Measurements from ENCODE around the gene AFAP1. TPM values are rescaled to one million over a fixed set of nuclear protein-coding genes. Genes with fewer than 3 reads are reported as not detected.

Gene AFAP1
- total RNA-seq, 1 donor from 2014 or later = 84.9 TPM

- no peak overlapping the region for H3K27ac ChIP-seq
- no peaks in the 10 kb centered on the region for H3K27me3 ChIP-seq
- TF ChIP-seq CTCF (IDR thresholded peaks at IDR 0.05) = no peak
- no peak overlapping the region for H3K4me3 ChIP-seq
- H3K9me3 ChIP-seq = no peaks in the 10 kb centered on the region
- no peaks in the 10 kb centered on the region for H3K4me1 ChIP-seq
- H3K36me3 ChIP-seq = peaks cover 46 to 65% of the 10 kb centered on the region in 2 donors
- intact Hi-C loops (cut with DNase I) = no loop called here
- DNase-seq (ENCODE audit: low spot score in 2 of 2) = no peak
Measured at GRCh38 chr4:7775396-7775795, 164.3 kb downstream of the AFAP1 start.

GRCh38 chr4:7774301-7775294 lies 165.1 kb downstream of the AFAP1 start:
- Histone ChIP-seq H3K4me3 (no peak overlapping the region), H3K27me3 (no peaks in the 10 kb centered on the region), H3K4me1 (no peaks in the 10 kb centered on the region), H3K9me3 (no peaks in the 10 kb centered on the region), H3K36me3 (peaks cover 47 to 73% of the 10 kb centered on the region in 2 donors), H3K27ac (no peak overlapping the region)
- TF ChIP-seq CTCF (IDR thresholded peaks at IDR 0.05) = no peak
- no peak for DNase-seq (ENCODE audit: low spot score in 2 of 2)
- intact Hi-C loops (cut with DNase I) = no loop called here

GRCh38 chr4:7773401-7774180 lies 166.1 kb downstream of the AFAP1 start:
- TF ChIP-seq CTCF (IDR thresholded peaks at IDR 0.05) = no peak
- Histone ChIP-seq H3K27ac (no peak overlapping the region), H3K4me1 (no peaks in the 10 kb centered on the region), H3K9me3 (no peaks in the 10 kb centered on the region), H3K36me3 (peaks cover 55 to 83% of the 10 kb centered on the region in 2 donors), H3K4me3 (no peak overlapping the region), H3K27me3 (no peaks in the 10 kb centered on the region)
- intact Hi-C loops (cut with DNase I) = no loop called here
- no peak for DNase-seq (ENCODE audit: low spot score in 2 of 2)

GRCh38 chr4:7772711-7773385 lies 166.8 kb downstream of the AFAP1 start:
- H3K27me3 ChIP-seq = no peaks in the 10 kb centered on the region
- no peaks in the 10 kb centered on the region for H3K4me1 ChIP-seq
- H3K4me3 ChIP-seq = no peak overlapping the region
- no peaks in the 10 kb centered on the region for H3K9me3 ChIP-seq
- DNase-seq (ENCODE audit: low spot score in 2 of 2) = no peak
- no peak for TF ChIP-seq CTCF (IDR thresholded peaks at IDR 0.05)
- peaks cover 59 to 84% of the 10 kb centered on the region in 2 donors for H3K36me3 ChIP-seq
- no peak overlapping the region for H3K27ac ChIP-seq
- intact Hi-C loops (cut with DNase I) = no loop called here
